Endothelial cell of umbilical vein (primary cell): ENCODE results near the gene LHPP. TPM values are rescaled to one million over a fixed set of nuclear protein-coding genes. Genes with fewer than 3 reads are reported as not detected.

Source experiments
- BruUV-seq: library from RNA; stranded (reverse); fragments of 400-500 nt; replicated peaks from 2 replicates; lab custom pipeline; 2021; lab: Mats Ljungman, UMichigan
- CTCF ChIA-PET: fragments of 300-600, 350-600 bp; sonication (Branson Sonifier 250); formaldehyde crosslinking; loops from one replicate; lab custom pipeline; 2021; ENCODE audit warnings: antibody characterized with exemption, inconsistent platforms; lab: Charles Lee
- POLR2A ChIA-PET: fragments of 300-600, 350-600 bp; sonication (Branson Sonifier 250); formaldehyde crosslinking; loops from one replicate; lab custom pipeline; 2021; ENCODE audit warnings: antibody characterized with exemption, inconsistent platforms; lab: Charles Lee
- DNase-seq: peaks from one replicate; pipeline ENCODE4 v3.0.0-alpha.2; 2011; ENCODE audit warnings: low read depth, low spot score
- FAIRE-seq: peaks from 2 replicates; lab custom pipeline; 2011; peaks lifted over from hg19 to GRCh38; lab: Jason Lieb, UNC
- H2AFZ ChIP-seq: 2 replicates; pipeline ENCODE4 v1.6.0; 2012; ENCODE audit warnings: low read depth, low read length, control low read depth, inconsistent platforms
- H3K27ac ChIP-seq: 2 replicates; pipeline ENCODE4 v1.5.1; 2011; ENCODE audit warnings: low read depth, mild to moderate bottlenecking, control low read depth, low read length, moderate library complexity; ENCODE audit not compliant: insufficient read depth
- H3K27me3 ChIP-seq, 2 experiments: 2 replicates each; pipeline versions ENCODE4 v1.6.0 to v1.6.1; 2011; ENCODE audit warnings: low read length in 2 of 2, mixed read lengths in 1 of 2; ENCODE audit not compliant: control insufficient read depth in 2 of 2, insufficient read depth in 2 of 2
- H3K36me3 ChIP-seq, 2 experiments: 2 replicates in 1 of 2; 3 replicates in 1 of 2; pipeline ENCODE4 v1.5.1; 2011; ENCODE audit warnings: low read length in 2 of 2, mild to moderate bottlenecking in 1 of 2, moderate library complexity in 1 of 2; ENCODE audit not compliant: control insufficient read depth in 2 of 2, insufficient read depth in 2 of 2; ENCODE audit errors: extremely low read depth in 1 of 2
- H3K4me1 ChIP-seq: 3 replicates; pipeline ENCODE4 v1.5.1; 2011; ENCODE audit warnings: mild to moderate bottlenecking, low read length; ENCODE audit not compliant: control insufficient read depth, insufficient read depth; ENCODE audit errors: extremely low read depth
- H3K4me2 ChIP-seq: 2 replicates; pipeline ENCODE4 v1.6.1; 2011; ENCODE audit warnings: low read length, control low read depth, mixed read lengths; ENCODE audit not compliant: insufficient read depth
- H3K4me3 ChIP-seq, 3 experiments: fragments of 200-600 bp in 1 of 3; sonication (generic), shearing (Covaris generic) in 1 of 3; replicated peaks in 1 of 3; 2 replicates each; pipeline ENCODE4 v1.5.1; 2011 to 2016; ENCODE audit warnings: control low read depth in 3 of 3, low read length in 3 of 3, mild to moderate bottlenecking in 2 of 3, inconsistent platforms in 1 of 3, low read depth in 1 of 3, moderate library complexity in 1 of 3; ENCODE audit not compliant: insufficient read depth in 1 of 3
- H3K79me2 ChIP-seq: 2 replicates; pipeline ENCODE4 v1.6.0; 2012; ENCODE audit warnings: low read length, inconsistent platforms; ENCODE audit not compliant: control insufficient read depth, insufficient read depth
- H3K9ac ChIP-seq: replicated peaks from 2 replicates; pipeline ENCODE3; 2011; ENCODE audit warnings: low read length, control low read depth; ENCODE audit not compliant: insufficient read depth; ENCODE audit errors: extremely low read depth
- H3K9me1 ChIP-seq: replicated peaks from 3 replicates; pipeline ENCODE4 v1.6.0; 2011; ENCODE audit warnings: mild to moderate bottlenecking, low read length; ENCODE audit not compliant: control insufficient read depth, insufficient read depth; ENCODE audit errors: extremely low read depth
- H3K9me3 ChIP-seq: replicated peaks from 2 replicates; pipeline ENCODE4 v1.5.1; 2012; ENCODE audit warnings: low read length, inconsistent platforms; ENCODE audit not compliant: control insufficient read depth, insufficient read depth
- H4K20me1 ChIP-seq: replicated peaks from 2 replicates; pipeline ENCODE3; 2011; ENCODE audit warnings: mild to moderate bottlenecking, low read length; ENCODE audit not compliant: control insufficient read depth, insufficient read depth; ENCODE audit errors: extremely low read depth
- CTCF ChIP-seq, 2 donors: IDR thresholded peaks; 1 replicate in 1 of 2; 2 replicates in 1 of 2; pipeline ENCODE4 v1.5.1; 2011; ENCODE audit warnings: low read length in 2 of 2, mild to moderate bottlenecking in 2 of 2, moderate library complexity in 2 of 2, control low read depth in 1 of 2, inconsistent platforms in 1 of 2, low read depth in 1 of 2; ENCODE audit not compliant: insufficient read depth in 1 of 2; ENCODE audit errors: extremely low read depth in 1 of 2
- EZH2 ChIP-seq: IDR thresholded peaks from 2 replicates; pipeline ENCODE4 v1.6.1; 2012; ENCODE audit warnings: borderline replicate concordance, low read depth, mild to moderate bottlenecking, moderate library complexity, low read length, inconsistent platforms; ENCODE audit not compliant: severe bottlenecking
- FOS ChIP-seq: IDR thresholded peaks from 2 replicates; pipeline ENCODE4 v1.6.1; 2011; ENCODE audit warnings: mild to moderate bottlenecking, low read length, moderate library complexity, borderline replicate concordance; ENCODE audit not compliant: insufficient read depth
- GATA2 ChIP-seq: IDR thresholded peaks from 2 replicates; pipeline ENCODE4 v1.7.0; 2011; ENCODE audit warnings: low read depth, mild to moderate bottlenecking, moderate library complexity, mixed read lengths, low read length; ENCODE audit not compliant: insufficient read length, insufficient read depth
- JUN ChIP-seq: IDR thresholded peaks from 2 replicates; pipeline ENCODE4 v1.6.1; 2011; ENCODE audit warnings: borderline replicate concordance, low read depth; ENCODE audit not compliant: insufficient read length, insufficient read depth
- MAX ChIP-seq: IDR thresholded peaks from 2 replicates; pipeline ENCODE4 v1.6.1; 2011; ENCODE audit not compliant: insufficient read depth, insufficient read length
- MYC ChIP-seq: IDR thresholded peaks from one replicate; pipeline ENCODE4 v1.6.1; 2011; ENCODE audit warnings: mild to moderate bottlenecking, low read depth, low read length
- POLR2A ChIP-seq: IDR thresholded peaks from 2 replicates; pipeline ENCODE4 v1.6.1; 2012; ENCODE audit warnings: low read depth, mild to moderate bottlenecking, control low read depth, low read length
- POLR2AphosphoS5 ChIP-seq: IDR thresholded peaks from 2 replicates; pipeline ENCODE4 v1.6.1; 2012; ENCODE audit warnings: low read depth, mild to moderate bottlenecking, control low read depth, low read length, moderate library complexity; ENCODE audit not compliant: insufficient read depth
- dilution Hi-C: fragments of 300-500 bp; cut with MboI; formaldehyde crosslinking; loops from one replicate; pipeline ENCODE4 v1.15.0; 2019; ENCODE audit warnings: low sequenced_read_pairs; ENCODE audit not compliant: extremely low pct_ligation_motif_present
- intact Hi-C: fragments of 100-400 bp; cut with micrococcal nuclease; formaldehyde crosslinking; loops from one replicate; pipeline ENCODE4 v1.10.0; 2022
- polyA plus RNA-seq, 4 experiments: library from polyadenylated mRNA; depleted of rRNA in 3 of 4; stranded (reverse) in 3 of 4; unstranded in 1 of 4; fragments of >200 nt; gene quantifications; 2 replicates each; pipeline versions ENCODE4 v1.2.1 to v1.2.3, GENCODE V29; 2011 to 2012; ENCODE audit warnings: missing spikeins in 1 of 4
- total RNA-seq: library from RNA; stranded (reverse); gene quantifications from 2 replicates; pipeline ENCODE4 v1.2.3, GENCODE V29; 2021

The LHPP gene
- total and polyA plus RNA-seq, 2 donors (not counting 3 experiments of a cell fraction or from before 2014, with no cell fraction given), result 5.8 to 11.2 TPM

- Histone ChIP-seq H3K4me3 (no peak overlapping the region), H3K79me2 (no peaks in the 10 kb centered on the region), H4K20me1 (no peaks in the 10 kb centered on the region), H3K4me1 (no peaks in the 10 kb centered on the region), H3K9me1 (no peaks in the 10 kb centered on the region), H3K27ac (no peak overlapping the region), H3K36me3 (no peaks in the 10 kb centered on the region), H3K4me2 (no peak overlapping the region), H3K9me3 (no peaks in the 10 kb centered on the region), H2AFZ (no peak overlapping the region), H3K9ac (no peak overlapping the region), H3K27me3 (no peaks in the 10 kb centered on the region)
- no peak for TF ChIP-seq POLR2A
- ChIA-PET POLR2A (no interaction called here), CTCF (interaction anchor here (1.7 to 12.8 kb wide), 2 partner anchors 196 to 200 kb away, joined by 6 to 226 read pairs; no protein-coding TSS in a partner anchor)
- dilution Hi-C loops (no loop called here), intact Hi-C loops (no loop called here)
- FAIRE-seq (no peak), DNase-seq (no peak)
- no TSS peak for BruUV-seq
Measured at GRCh38 chr10:124546055-124546369, 84.4 kb downstream of the LHPP start.

- DNase-seq, result no peak
- no TSS peak for BruUV-seq
- CTCF ChIA-PET, result interaction anchor here (1.6 to 1.7 kb wide), 2 partner anchors 194 to 199 kb away, joined by 6 to 10 read pairs; no protein-coding TSS in a partner anchor
- POLR2A ChIA-PET, result no interaction called here
- dilution Hi-C loops (no loop called here), intact Hi-C loops (no loop called here)
- Histone ChIP-seq H3K9ac (no peak overlapping the region), H3K79me2 (no peaks in the 10 kb centered on the region), H3K4me1 (no peaks in the 10 kb centered on the region), H3K9me1 (no peaks in the 10 kb centered on the region), H3K9me3 (no peaks in the 10 kb centered on the region), H3K27me3 (no peaks in the 10 kb centered on the region), H3K4me3 (no peak overlapping the region), H3K36me3 (no peaks in the 10 kb centered on the region), H3K27ac (no peak overlapping the region), H3K4me2 (no peak overlapping the region), H4K20me1 (no peaks in the 10 kb centered on the region), H2AFZ (no peak overlapping the region)
- TF ChIP-seq MAX (no peak), FOS (no peak), POLR2AphosphoS5 (no peak), GATA2 (no peak), POLR2A (no peak), EZH2 (no peak), MYC (no peak), CTCF (IDR thresholded peaks at IDR 0.05; ENCODE audit: extremely low read depth in 1 of 2, insufficient read depth in 1 of 2, low read depth in 1 of 2, low read length in 2 of 2) (no peak), JUN (no peak)
- FAIRE-seq, result no peak
Measured at GRCh38 chr10:124546957-124547646, 85.5 kb downstream of the LHPP start.
